Caco-2 (cell line): ENCODE data around the gene TTC17. TPM values are rescaled to one million over a fixed set of nuclear protein-coding genes. Genes with fewer than 3 reads are reported as not detected.

ENCODE experiments used
- BruUV-seq: library from RNA; stranded (reverse); fragments of 400-500 nt; replicated peaks from 2 replicates; lab custom pipeline; 2021; lab: Mats Ljungman, UMichigan
- CTCF ChIA-PET: fragments of 300-600 bp; sonication (Branson Sonifier 250); formaldehyde crosslinking; loops from one replicate; lab custom pipeline; 2022; ENCODE audit warnings: antibody characterized with exemption; lab: Charles Lee
- POLR2A ChIA-PET: fragments of 300-600 bp; sonication (Branson Sonifier 250); formaldehyde crosslinking; loops from one replicate; lab custom pipeline; 2022; ENCODE audit warnings: antibody characterized with exemption; lab: Charles Lee
- DNase-seq, 2 experiments: peaks; one replicate each; pipeline versions ENCODE4 v3.0.0 to v3.0.0-alpha.2; 2020 to 2022
- H3K27me3 ChIP-seq: replicated peaks from 2 replicates; pipeline ENCODE4 v1.6.0; 2011; ENCODE audit warnings: low read length; ENCODE audit not compliant: control insufficient read depth, insufficient read depth
- H3K36me3 ChIP-seq: 2 replicates; pipeline ENCODE4 v1.5.1; 2011; ENCODE audit warnings: low read length; ENCODE audit not compliant: control insufficient read depth, insufficient read depth
- H3K4me1 ChIP-seq: fragments of 250-450 bp; sonication (Bioruptor Pico); 2 replicates; pipeline ENCODE4 v1.5.1; 2020; ENCODE audit warnings: mild to moderate bottlenecking
- H3K4me3 ChIP-seq: 2 replicates; pipeline ENCODE4 v1.5.1; 2011; ENCODE audit warnings: low read depth, mild to moderate bottlenecking, control low read depth, low read length
- H3K9me3 ChIP-seq: fragments of 250-450 bp; sonication (Bioruptor Pico); 2 replicates; pipeline ENCODE4 v1.5.1; 2020; ENCODE audit warnings: mild to moderate bottlenecking, moderate library complexity
- H3K27ac Mint-ChIP-seq: one replicate; pipeline ENCODE4 v1.8.0; 2022; ENCODE audit warnings: mixed read lengths; ENCODE audit not compliant: unreplicated experiment
- H3K27me3 Mint-ChIP-seq: one replicate; pipeline ENCODE4 v1.8.0; 2022; ENCODE audit warnings: mixed read lengths; ENCODE audit not compliant: insufficient read depth, unreplicated experiment
- H3K36me3 Mint-ChIP-seq: one replicate; pipeline ENCODE4 v1.8.0; 2022; ENCODE audit warnings: mild to moderate bottlenecking, mixed read lengths; ENCODE audit not compliant: insufficient read depth, unreplicated experiment
- H3K4me1 Mint-ChIP-seq: one replicate; pipeline ENCODE4 v1.8.0; 2022; ENCODE audit warnings: low read depth, mixed read lengths; ENCODE audit not compliant: unreplicated experiment
- H3K4me3 Mint-ChIP-seq: one replicate; pipeline ENCODE4 v1.8.0; 2022; ENCODE audit warnings: mild to moderate bottlenecking, moderate library complexity, mixed read lengths; ENCODE audit not compliant: unreplicated experiment
- H3K9me3 Mint-ChIP-seq: one replicate; pipeline ENCODE4 v1.8.0; 2022; ENCODE audit warnings: mixed read lengths; ENCODE audit not compliant: unreplicated experiment
- intact Hi-C: fragments of 100-400 bp; cut with micrococcal nuclease; formaldehyde crosslinking; loops from one replicate; pipeline ENCODE4 v1.10.0; 2022; ENCODE audit not compliant: unreplicated experiment
- total RNA-seq: library from RNA; stranded (reverse); gene quantifications from 2 replicates; pipeline ENCODE4 v1.2.3, GENCODE V29; 2022
- TF ChIP-seq, protein P1 (sequence below), 2 experiments: fragments of 200-600 bp in 1 of 2; IDR thresholded peaks; 1 replicate in 1 of 2; 2 replicates in 1 of 2; pipeline versions ENCODE4 v1.5.1 to v1.8.0; 2011 to 2022; ENCODE audit warnings: antibody characterized with exemption in 1 of 2, control low read depth in 1 of 2, inconsistent platforms in 1 of 2, low read depth in 1 of 2, low read length in 1 of 2, mild to moderate bottlenecking in 1 of 2, moderate library complexity in 1 of 2; ENCODE audit not compliant: insufficient read depth in 1 of 2, severe bottlenecking in 1 of 2, unreplicated experiment in 1 of 2

TTC17 gene
- total RNA-seq, 1 experiment from 2014 or later: 73.1 TPM

GRCh38 chr11:43360361-43361032 lies 1.8 kb downstream of the TTC17 start:
- intact Hi-C loops: no loop called here
- Histone ChIP-seq H3K4me3 (peak overlapping the region; percentile 93), H3K27me3 (no peaks in the 10 kb centered on the region), H3K9me3 (no peaks in the 10 kb centered on the region), H3K4me1 (peaks cover 4% of the 10 kb centered on the region; the same call in 1 of the 2 replicates), H3K36me3 (no peaks in the 10 kb centered on the region)
- peak overlapping the region; percentile 96 for H3K4me3 Mint-ChIP-seq
- H3K36me3 Mint-ChIP-seq: peaks cover 23% of the 10 kb centered on the region
- no TSS peak for BruUV-seq
- POLR2A ChIA-PET: interaction anchor here (0.7 kb wide), 1 partner anchor 82 kb away, joined by 5 read pairs; no protein-coding TSS in a partner anchor
- no peaks in the 10 kb centered on the region for H3K9me3 Mint-ChIP-seq
- no peak for DNase-seq
- no peaks in the 10 kb centered on the region for H3K27me3 Mint-ChIP-seq
- no peaks in the 10 kb centered on the region for H3K4me1 Mint-ChIP-seq
- H3K27ac Mint-ChIP-seq: no peak overlapping the region
- CTCF ChIA-PET: interaction anchor here (0.7 kb wide), 1 partner anchor 78 kb away, joined by 3 read pairs; no protein-coding TSS in a partner anchor
- TF ChIP-seq, protein P1, sequence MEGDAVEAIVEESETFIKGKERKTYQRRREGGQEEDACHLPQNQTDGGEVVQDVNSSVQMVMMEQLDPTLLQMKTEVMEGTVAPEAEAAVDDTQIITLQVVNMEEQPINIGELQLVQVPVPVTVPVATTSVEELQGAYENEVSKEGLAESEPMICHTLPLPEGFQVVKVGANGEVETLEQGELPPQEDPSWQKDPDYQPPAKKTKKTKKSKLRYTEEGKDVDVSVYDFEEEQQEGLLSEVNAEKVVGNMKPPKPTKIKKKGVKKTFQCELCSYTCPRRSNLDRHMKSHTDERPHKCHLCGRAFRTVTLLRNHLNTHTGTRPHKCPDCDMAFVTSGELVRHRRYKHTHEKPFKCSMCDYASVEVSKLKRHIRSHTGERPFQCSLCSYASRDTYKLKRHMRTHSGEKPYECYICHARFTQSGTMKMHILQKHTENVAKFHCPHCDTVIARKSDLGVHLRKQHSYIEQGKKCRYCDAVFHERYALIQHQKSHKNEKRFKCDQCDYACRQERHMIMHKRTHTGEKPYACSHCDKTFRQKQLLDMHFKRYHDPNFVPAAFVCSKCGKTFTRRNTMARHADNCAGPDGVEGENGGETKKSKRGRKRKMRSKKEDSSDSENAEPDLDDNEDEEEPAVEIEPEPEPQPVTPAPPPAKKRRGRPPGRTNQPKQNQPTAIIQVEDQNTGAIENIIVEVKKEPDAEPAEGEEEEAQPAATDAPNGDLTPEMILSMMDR (IDR thresholded peaks at IDR 0.05; ENCODE audit: insufficient read depth in 1 of 2, low read depth in 1 of 2, low read length in 1 of 2, severe bottlenecking in 1 of 2, unreplicated experiment in 1 of 2): no peak

DNA sequence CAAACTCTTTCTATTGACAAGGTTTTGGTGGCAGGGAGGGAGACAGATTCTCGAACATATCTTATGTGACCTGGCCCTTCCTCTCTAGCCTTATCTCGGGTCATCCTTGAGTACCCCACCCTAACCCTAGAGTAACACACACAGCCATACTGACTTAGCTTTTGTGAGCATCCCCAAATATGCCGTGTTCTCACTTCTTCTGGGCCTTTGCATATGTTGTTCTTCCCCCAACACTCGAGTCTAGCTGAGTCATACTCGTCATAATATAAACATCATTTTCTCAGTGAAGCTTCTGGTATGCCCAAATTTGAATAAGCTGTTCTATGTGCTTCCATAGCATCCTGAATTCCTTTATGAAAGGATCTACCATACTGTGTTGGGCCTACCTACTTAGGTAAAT lies 8.0 kb downstream of the TTC17 start:
- Histone ChIP-seq H3K4me3 (no peak overlapping the region), H3K9me3 (no peaks in the 10 kb centered on the region), H3K4me1 (peaks cover 16% of the 10 kb centered on the region), H3K36me3 (no peaks in the 10 kb centered on the region), H3K27me3 (no peaks in the 10 kb centered on the region)
- intact Hi-C loops: no loop called here
- Mint-ChIP-seq H3K4me1 (peaks cover 27% of the 10 kb centered on the region), H3K36me3 (peaks cover 38% of the 10 kb centered on the region), H3K4me3 (no peak overlapping the region), H3K27ac (no peak overlapping the region), H3K27me3 (no peaks in the 10 kb centered on the region), H3K9me3 (no peaks in the 10 kb centered on the region)
- ChIA-PET POLR2A (no interaction called here), CTCF (interaction anchor here (1.9 kb wide), 1 partner anchor 55 kb away, joined by 5 read pairs; the partner anchor contains the start of gene API5)
- no peak for DNase-seq
- BruUV-seq: no TSS peak
- TF ChIP-seq, protein P1 (IDR thresholded peaks at IDR 0.05; ENCODE audit: insufficient read depth in 1 of 2, low read depth in 1 of 2, low read length in 1 of 2, severe bottlenecking in 1 of 2, unreplicated experiment in 1 of 2): no peak

DNA sequence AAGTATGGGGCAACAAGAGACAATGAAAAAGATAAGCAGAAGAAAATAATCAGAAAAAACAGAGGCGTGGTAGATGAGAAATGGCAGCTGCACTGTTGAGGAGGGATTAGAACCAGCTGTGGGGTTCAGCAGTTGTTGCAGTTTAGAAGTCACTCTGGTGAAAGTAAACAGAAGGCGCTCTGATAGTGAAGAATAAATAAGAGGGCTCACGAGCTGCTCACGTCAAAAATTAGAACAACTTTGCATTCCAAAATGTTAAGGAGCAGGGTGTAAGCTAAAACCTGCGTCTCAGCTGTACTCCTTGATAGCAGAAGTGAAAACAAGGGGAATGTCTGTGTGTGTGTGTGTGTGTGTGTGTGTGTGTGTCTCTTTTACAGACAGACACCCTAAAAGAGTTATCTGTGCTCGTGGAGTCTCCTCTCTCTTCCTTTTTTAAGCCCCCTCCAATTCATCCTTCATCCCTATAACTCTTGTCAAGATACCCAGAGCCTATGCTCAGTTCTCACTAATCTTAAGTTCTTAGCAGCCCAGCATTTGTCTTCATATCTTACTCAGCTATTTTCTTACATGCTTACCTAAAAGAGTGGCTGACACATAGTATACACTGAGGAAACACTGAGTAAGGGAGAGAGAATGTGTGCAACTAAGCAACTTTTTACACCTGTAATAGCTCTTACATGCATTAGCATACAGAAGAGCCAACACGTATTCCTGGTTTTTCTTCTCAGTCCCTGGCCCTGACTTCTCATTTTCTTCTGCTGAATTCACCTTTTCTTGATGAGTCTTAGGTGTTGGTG lies 8.9 kb downstream of the TTC17 start:
- POLR2A ChIA-PET: no interaction called here
- H3K4me1 Mint-ChIP-seq: peaks cover 27% of the 10 kb centered on the region
- Histone ChIP-seq H3K27me3 (no peaks in the 10 kb centered on the region), H3K4me1 (peaks cover 16% of the 10 kb centered on the region), H3K36me3 (no peaks in the 10 kb centered on the region), H3K9me3 (no peaks in the 10 kb centered on the region), H3K4me3 (no peak overlapping the region)
- TF ChIP-seq, protein P1 (IDR thresholded peaks at IDR 0.05; ENCODE audit: insufficient read depth in 1 of 2, low read depth in 1 of 2, low read length in 1 of 2, severe bottlenecking in 1 of 2, unreplicated experiment in 1 of 2): no peak
- H3K27me3 Mint-ChIP-seq: no peaks in the 10 kb centered on the region
- intact Hi-C loops: no loop called here
- no peak overlapping the region for H3K4me3 Mint-ChIP-seq
- no peaks in the 10 kb centered on the region for H3K9me3 Mint-ChIP-seq
- H3K36me3 Mint-ChIP-seq: peaks cover 38% of the 10 kb centered on the region
- no peak for DNase-seq
- BruUV-seq: no TSS peak
- CTCF ChIA-PET: interaction anchor here (1.9 kb wide), 1 partner anchor 56 kb away, joined by 5 read pairs; the partner anchor contains the start of gene API5
- no peak overlapping the region for H3K27ac Mint-ChIP-seq
